HEK293T (cell line): Measurements from ENCODE around the gene PLPP2.

Experiments used
- BHLHE40 ChIP-seq: fragments of 450-650 bp; IDR thresholded peaks from 2 replicates; pipeline ENCODE4 v1.6.1; 2016; ENCODE audit warnings: mild to moderate bottlenecking, moderate library complexity, borderline replicate concordance
- CTBP1 ChIP-seq: fragments of 450-650 bp; IDR thresholded peaks from 2 replicates; pipeline ENCODE4 v1.6.1; 2016; ENCODE audit warnings: borderline replicate concordance
- ELF4 ChIP-seq: fragments of 450-650 bp; IDR thresholded peaks from 2 replicates; pipeline ENCODE4 v1.6.1; 2017; ENCODE audit warnings: antibody characterized with exemption
- FOXM1 ChIP-seq: fragments of 450-650 bp; IDR thresholded peaks from 2 replicates; pipeline ENCODE4 v1.6.1; 2017; ENCODE audit warnings: mild to moderate bottlenecking, borderline replicate concordance
- HDGF ChIP-seq: fragments of 450-650 bp; IDR thresholded peaks from 2 replicates; pipeline ENCODE4 v1.6.1; 2017; ENCODE audit warnings: antibody characterized with exemption, borderline replicate concordance
- L3MBTL2 ChIP-seq: fragments of 450-650 bp; conservative IDR thresholded peaks from 2 replicates; pipeline ENCODE4 v1.6.1; 2016; ENCODE audit warnings: mild to moderate bottlenecking
- LEF1 ChIP-seq: fragments of 450-650 bp; IDR thresholded peaks from 2 replicates; pipeline ENCODE4 v1.6.1; 2017; ENCODE audit warnings: mild to moderate bottlenecking, borderline replicate concordance
- NFRKB ChIP-seq: fragments of 450-650 bp; IDR thresholded peaks from 2 replicates; pipeline ENCODE4 v1.6.1; 2016; ENCODE audit warnings: mild to moderate bottlenecking, moderate library complexity

- TF ChIP-seq CTBP1: no peak
- TF ChIP-seq BHLHE40: no peak
- no peak for TF ChIP-seq ELF4
- TF ChIP-seq NFRKB: no peak
- TF ChIP-seq LEF1: no peak
- TF ChIP-seq L3MBTL2: no peak
- TF ChIP-seq FOXM1: no peak
- no peak for TF ChIP-seq HDGF
Measured at GRCh38 chr19:310141-310651, 19.0 kb upstream of the PLPP2 start.
